MCF 10A (cell line): ENCODE measurements around the gene ARHGAP40. TPM values are rescaled to one million over a fixed set of nuclear protein-coding genes. Genes with fewer than 3 reads are reported as not detected.

ENCODE experiments used
- BruUV-seq: library from RNA; stranded (reverse); fragments of 400-500 nt; replicated peaks from 2 replicates; lab custom pipeline; 2021; lab: Mats Ljungman, UMichigan
- CTCF ChIA-PET: fragments of 300-600 bp; sonication (Branson Sonifier 250); formaldehyde crosslinking; extraction: SDS; loops from one replicate; lab custom pipeline; 2021; ENCODE audit warnings: antibody characterized with exemption, inconsistent platforms; lab: Yijun Ruan, JAX
- POLR2A ChIA-PET: fragments of 300-600, 350-650 bp; sonication (Branson Sonifier 250); formaldehyde crosslinking; extraction: SDS; loops from one replicate; lab custom pipeline; 2020; ENCODE audit warnings: antibody characterized with exemption, inconsistent platforms; lab: Yijun Ruan, JAX
- DNase-seq: peaks from one replicate; pipeline ENCODE4 v3.0.0-alpha.2; 2018; ENCODE audit not compliant: unreplicated experiment
- H3K27ac Mint-ChIP-seq: one replicate; pipeline ENCODE4 v1.8.0; 2022; ENCODE audit warnings: mild to moderate bottlenecking, low read depth, mixed read lengths; ENCODE audit not compliant: unreplicated experiment
- H3K27me3 Mint-ChIP-seq: one replicate; pipeline ENCODE4 v1.8.0; 2022; ENCODE audit warnings: mixed read lengths; ENCODE audit not compliant: insufficient read depth, unreplicated experiment
- H3K36me3 Mint-ChIP-seq: one replicate; pipeline ENCODE4 v1.8.0; 2022; ENCODE audit warnings: mild to moderate bottlenecking, moderate library complexity, mixed read lengths; ENCODE audit not compliant: insufficient read depth, unreplicated experiment
- H3K4me1 Mint-ChIP-seq: one replicate; pipeline ENCODE4 v1.8.0; 2022; ENCODE audit warnings: mixed read lengths; ENCODE audit not compliant: insufficient read depth, unreplicated experiment
- H3K4me3 Mint-ChIP-seq: one replicate; pipeline ENCODE4 v1.8.0; 2022; ENCODE audit warnings: mild to moderate bottlenecking, moderate library complexity, mixed read lengths; ENCODE audit not compliant: unreplicated experiment
- H3K9me3 Mint-ChIP-seq: one replicate; pipeline ENCODE4 v1.8.0; 2022; ENCODE audit warnings: mixed read lengths; ENCODE audit not compliant: unreplicated experiment
- CTCF ChIP-seq: fragments of 200-600 bp; IDR thresholded peaks from one replicate; pipeline ENCODE4 v1.8.0; 2022; ENCODE audit warnings: antibody characterized with exemption, mild to moderate bottlenecking; ENCODE audit not compliant: unreplicated experiment
- intact Hi-C: fragments of 100-400 bp; cut with micrococcal nuclease; formaldehyde crosslinking; loops from 2 replicates; pipeline ENCODE4 v1.14.1; 2022
- total RNA-seq: library from RNA; stranded (reverse); gene quantifications from 2 replicates; pipeline ENCODE4 v1.2.3, GENCODE V29; 2022

The ARHGAP40 gene
- total RNA-seq, 1 experiment from 2014 or later = not detected

- no peaks in the 10 kb centered on the region for H3K9me3 Mint-ChIP-seq
- no TSS peak for BruUV-seq
- no peak for TF ChIP-seq CTCF
- CTCF ChIA-PET = interaction anchor here (0.5 to 0.7 kb wide), 2 partner anchors 295 to 1628 kb away, joined by 3 to 4 read pairs; no protein-coding TSS in a partner anchor
- DNase-seq = no peak
- no peaks in the 10 kb centered on the region for H3K36me3 Mint-ChIP-seq
- H3K4me3 Mint-ChIP-seq = no peak overlapping the region
- H3K27me3 Mint-ChIP-seq = no peaks in the 10 kb centered on the region
- POLR2A ChIA-PET = interaction anchor here (2.0 kb wide), 1 partner anchor 12 kb away, joined by 4 read pairs; no protein-coding TSS in a partner anchor
- no peak overlapping the region for H3K27ac Mint-ChIP-seq
- intact Hi-C loops = no loop called here
- H3K4me1 Mint-ChIP-seq = no peaks in the 10 kb centered on the region
Observed at GRCh38 chr20:38588303-38588702, 13.3 kb upstream of the ARHGAP40 start.

GRCh38 chr20:38589351-38589750 lies 12.3 kb upstream of the ARHGAP40 start:
- ChIA-PET POLR2A (interaction anchor here (2.0 kb wide), 1 partner anchor 13 kb away, joined by 4 read pairs; no protein-coding TSS in a partner anchor), CTCF (interaction anchor here (0.6 to 0.7 kb wide), 4 partner anchors 8 to 346 kb away, joined by 3 read pairs; partner anchors contain the start of gene ADIG)
- intact Hi-C loops = no loop called here
- Mint-ChIP-seq H3K9me3 (no peaks in the 10 kb centered on the region), H3K4me1 (no peaks in the 10 kb centered on the region), H3K36me3 (no peaks in the 10 kb centered on the region), H3K4me3 (no peak overlapping the region), H3K27me3 (no peaks in the 10 kb centered on the region), H3K27ac (no peak overlapping the region)
- no peak for TF ChIP-seq CTCF
- no TSS peak for BruUV-seq
- DNase-seq = no peak

- Mint-ChIP-seq H3K27ac (no peak overlapping the region), H3K9me3 (no peaks in the 10 kb centered on the region), H3K4me1 (no peaks in the 10 kb centered on the region), H3K36me3 (no peaks in the 10 kb centered on the region), H3K4me3 (no peak overlapping the region), H3K27me3 (no peaks in the 10 kb centered on the region)
- intact Hi-C loops = no loop called here
- CTCF ChIA-PET = interaction anchor here (0.6 kb wide), 1 partner anchor 265 kb away, joined by 3 read pairs; no protein-coding TSS in a partner anchor
- no peak for TF ChIP-seq CTCF
- no TSS peak for BruUV-seq
- POLR2A ChIA-PET = interaction anchor here (2.0 kb wide), 1 partner anchor 14 kb away, joined by 4 read pairs; no protein-coding TSS in a partner anchor
- DNase-seq = no peak
Observed at GRCh38 chr20:38589967-38590675, 11.5 kb upstream of the ARHGAP40 start.

GRCh38 chr20:38590676-38591473 lies 10.7 kb upstream of the ARHGAP40 start:
- Mint-ChIP-seq H3K4me1 (no peaks in the 10 kb centered on the region), H3K9me3 (no peaks in the 10 kb centered on the region), H3K36me3 (no peaks in the 10 kb centered on the region), H3K27ac (no peak overlapping the region), H3K4me3 (no peak overlapping the region), H3K27me3 (no peaks in the 10 kb centered on the region)
- ChIA-PET CTCF (no interaction called here), POLR2A (interaction anchor here (0.5 to 0.7 kb wide), 4 partner anchors 14 to 1441 kb away, joined by 3 to 4 read pairs (median 3); no protein-coding TSS in a partner anchor)
- TF ChIP-seq CTCF = no peak
- intact Hi-C loops = no loop called here
- BruUV-seq = no TSS peak
- DNase-seq = no peak
